GM19455 (cell line): ENCODE data around the gene TBC1D21.

Experiments used
- ATAC-seq: cut with Tn5 transposase; IDR thresholded peaks from one replicate; pipeline ENCODE4 v1.9.1; 2021; ENCODE audit not compliant: unreplicated experiment

Gene TBC1D21

DNA sequence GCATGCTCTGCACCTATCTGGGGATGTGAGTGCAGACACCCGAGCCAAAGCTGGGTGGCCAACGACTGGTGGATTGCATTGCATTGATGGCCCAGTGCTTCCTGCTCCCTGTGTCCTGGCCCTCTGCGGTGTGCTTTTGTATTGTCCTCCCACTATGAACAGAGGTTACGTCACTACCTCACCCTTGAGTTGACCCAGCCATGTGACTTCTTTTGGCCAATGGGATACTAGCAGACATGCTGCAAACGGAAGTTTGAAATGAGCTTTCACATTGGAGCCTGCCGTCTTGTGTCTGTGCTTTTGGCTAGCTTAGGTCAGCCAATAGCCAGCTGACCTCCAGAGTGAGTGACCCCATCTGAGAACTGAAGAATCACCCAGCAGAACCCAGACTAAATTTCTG lies 15.3 kb upstream of the TBC1D21 start:
- ATAC-seq = no peak

DNA sequence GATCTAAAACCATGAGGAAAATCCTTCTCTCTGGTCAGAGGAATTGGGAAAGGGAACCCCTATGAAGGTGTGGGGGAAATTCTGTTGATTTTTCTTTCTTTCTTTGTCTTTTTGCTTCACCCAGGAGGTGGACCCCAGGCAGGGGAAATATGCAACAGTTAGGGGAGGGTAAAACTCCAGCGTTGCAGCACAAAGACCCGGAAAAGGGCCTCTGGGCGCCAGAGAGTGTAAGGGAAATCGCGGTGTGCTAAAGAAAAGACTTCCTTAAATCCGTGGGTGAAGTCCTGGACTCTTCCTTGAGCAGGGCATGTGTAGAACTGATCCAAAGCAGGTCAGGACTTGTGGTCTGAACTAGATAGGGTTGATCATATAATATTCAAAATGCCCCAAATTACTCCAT lies 11.1 kb upstream of the TBC1D21 start:
- ATAC-seq = no peak

DNA sequence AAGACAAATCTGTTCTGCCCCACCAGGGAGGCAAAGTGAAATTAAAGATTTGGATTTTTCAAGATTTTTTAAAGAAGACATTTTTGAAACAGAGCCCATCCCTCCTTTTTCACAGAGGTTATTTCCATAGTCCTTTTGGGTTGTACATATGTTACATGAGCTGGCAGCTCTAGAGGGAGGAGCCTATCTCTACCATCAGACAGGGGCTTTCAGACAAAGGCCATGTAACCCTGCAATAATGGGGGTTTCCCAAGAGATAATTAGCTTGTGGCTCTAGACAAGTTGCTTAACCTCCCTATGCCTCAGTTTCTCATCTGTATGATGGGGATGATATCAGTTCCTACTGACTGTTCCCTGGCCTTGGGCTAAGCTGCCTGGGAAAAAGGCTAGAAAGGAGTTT lies 8.0 kb upstream of the TBC1D21 start:
- no peak for ATAC-seq

DNA sequence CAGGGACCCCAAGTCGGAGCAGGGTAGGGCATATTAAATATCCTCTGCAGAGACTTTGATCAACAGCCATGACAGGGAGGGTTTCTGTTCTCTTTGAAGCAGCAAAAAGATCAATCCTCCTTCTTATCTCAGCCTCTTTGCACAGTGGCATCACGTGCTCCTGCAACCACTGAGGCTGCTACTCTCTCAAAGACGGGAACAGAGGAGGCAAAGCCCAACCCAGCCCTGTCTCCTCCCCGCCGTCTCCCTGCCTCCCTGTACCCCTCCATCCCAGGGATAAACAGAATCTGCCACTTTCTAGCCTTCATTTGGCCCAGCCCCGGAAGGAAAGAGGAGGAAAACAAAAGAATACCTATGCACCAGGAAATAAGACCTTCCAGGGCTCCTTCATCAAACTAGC lies 7.5 kb upstream of the TBC1D21 start:
- no peak for ATAC-seq

DNA sequence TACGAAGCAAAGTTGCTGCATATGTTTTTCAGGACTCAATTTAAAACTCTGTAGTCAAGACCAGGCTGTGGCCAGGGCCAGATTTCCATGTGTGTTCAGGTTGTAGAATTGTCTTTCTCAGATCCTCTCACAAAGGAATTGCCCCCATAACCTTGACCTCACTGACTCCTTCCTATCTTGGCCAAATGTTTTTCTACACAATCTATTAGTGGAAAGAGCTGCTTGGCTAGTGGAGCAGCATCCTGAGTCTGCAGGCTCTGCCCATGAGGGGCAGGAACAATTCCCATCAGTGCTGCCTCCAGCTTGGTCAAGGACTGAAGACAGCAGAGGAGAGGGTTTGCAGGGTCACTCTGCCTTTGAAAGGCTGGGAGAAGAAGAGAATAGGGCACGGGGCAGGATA lies 6.9 kb upstream of the TBC1D21 start:
- no peak for ATAC-seq

DNA sequence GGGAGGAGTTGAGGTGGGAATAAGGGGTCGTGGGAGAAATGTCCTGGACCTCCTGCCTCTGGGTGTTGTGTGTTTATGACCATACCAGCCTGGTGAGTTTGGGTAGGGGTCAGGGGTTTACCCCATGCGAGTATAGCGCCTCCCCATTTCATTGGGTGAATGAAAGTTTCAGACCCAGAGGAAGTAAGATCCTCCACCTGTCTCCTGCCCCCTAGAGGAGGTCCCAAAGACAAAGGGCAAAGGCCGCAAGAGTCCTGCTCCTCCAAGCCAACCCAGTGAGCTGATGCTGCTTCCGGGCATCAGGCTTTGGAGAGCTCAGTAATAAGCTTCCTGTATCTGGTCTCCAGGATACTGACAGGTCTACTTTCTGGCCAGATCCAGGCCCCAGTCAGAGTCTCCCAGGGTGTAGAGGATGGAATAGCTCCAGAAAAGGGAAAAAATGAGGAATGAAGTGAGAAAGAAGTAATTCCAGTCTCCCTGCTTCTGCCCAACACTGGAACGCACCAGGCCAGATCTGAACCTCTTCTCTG lies 6.4 kb upstream of the TBC1D21 start:
- no peak for ATAC-seq

DNA sequence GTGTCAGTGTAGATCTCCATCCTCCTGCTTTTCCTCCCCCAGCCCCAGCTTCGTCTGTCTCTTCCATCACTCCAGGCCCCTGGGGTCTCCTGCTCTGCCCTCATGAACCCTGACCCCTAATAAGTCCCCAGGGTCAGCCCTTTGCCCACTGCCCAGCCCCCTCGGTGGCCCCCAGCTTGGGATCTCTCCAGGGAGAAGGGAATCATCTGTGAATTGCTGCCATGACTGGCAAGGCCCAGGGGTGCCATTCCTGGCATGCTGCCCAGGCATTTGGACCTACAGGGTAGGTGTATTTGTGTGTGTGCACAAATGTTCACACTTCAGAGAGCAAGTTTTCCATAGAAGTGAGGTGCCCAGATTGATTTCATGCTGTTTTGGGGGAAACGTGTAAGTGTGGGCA lies 5.9 kb upstream of the TBC1D21 start:
- no peak for ATAC-seq

DNA sequence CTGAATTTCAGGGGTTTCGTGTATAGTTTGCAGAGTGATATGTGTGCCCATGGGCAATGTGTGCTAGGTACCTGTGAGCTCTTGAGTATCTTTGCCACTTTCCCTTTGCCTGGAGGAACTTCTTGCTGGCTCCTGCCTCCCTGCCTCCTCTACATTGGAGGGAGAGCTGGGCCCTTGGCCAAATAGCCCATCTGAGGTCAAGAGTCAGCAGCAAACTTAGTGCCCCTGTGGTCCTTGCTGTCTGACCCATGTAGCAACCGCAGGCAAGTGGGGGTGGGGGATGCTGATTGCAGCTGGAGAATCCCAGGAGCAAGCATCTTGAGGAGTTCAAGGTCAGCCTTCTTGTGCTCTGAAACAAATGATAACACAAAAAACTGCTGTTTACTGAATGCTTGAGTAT lies 5.4 kb upstream of the TBC1D21 start:
- no peak for ATAC-seq

DNA sequence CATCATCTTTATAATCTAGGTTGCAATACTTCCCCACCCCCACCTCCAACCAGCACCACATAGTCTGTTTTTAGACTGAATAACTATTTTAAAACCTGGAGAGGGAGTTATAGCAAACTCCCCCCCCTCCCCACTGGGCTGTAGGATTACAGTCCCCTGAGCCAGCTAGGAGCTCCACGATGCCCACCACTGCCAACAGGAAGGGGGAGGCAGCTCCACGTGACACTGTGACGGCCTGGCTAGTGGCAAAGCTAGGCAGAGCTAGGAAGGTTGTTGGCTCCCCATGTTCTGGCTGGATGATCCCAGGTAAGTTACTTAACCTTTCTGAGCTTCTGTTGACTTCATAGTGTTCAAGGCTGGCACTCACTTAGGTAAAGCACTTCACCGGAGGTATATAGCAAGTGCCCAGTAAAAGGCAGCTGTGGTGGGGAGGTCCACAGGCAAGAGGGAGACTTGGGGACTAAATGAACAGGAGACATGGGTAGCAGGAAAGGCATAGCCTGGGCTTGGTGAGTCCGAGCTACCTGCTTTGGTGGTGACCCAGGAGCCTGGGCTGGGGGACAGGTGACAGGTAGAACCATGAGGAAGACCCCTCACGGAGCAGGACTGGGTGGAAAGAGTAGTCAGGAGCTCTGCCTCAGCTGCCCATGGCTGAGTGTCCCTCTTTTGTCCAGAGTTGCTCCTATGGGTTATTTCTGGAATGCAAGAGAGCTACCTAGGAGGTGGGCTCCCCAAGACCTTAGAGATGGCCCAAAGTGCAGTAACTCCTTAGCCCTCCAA lies 4.0 kb upstream of the TBC1D21 start:
- ATAC-seq = no peak

DNA sequence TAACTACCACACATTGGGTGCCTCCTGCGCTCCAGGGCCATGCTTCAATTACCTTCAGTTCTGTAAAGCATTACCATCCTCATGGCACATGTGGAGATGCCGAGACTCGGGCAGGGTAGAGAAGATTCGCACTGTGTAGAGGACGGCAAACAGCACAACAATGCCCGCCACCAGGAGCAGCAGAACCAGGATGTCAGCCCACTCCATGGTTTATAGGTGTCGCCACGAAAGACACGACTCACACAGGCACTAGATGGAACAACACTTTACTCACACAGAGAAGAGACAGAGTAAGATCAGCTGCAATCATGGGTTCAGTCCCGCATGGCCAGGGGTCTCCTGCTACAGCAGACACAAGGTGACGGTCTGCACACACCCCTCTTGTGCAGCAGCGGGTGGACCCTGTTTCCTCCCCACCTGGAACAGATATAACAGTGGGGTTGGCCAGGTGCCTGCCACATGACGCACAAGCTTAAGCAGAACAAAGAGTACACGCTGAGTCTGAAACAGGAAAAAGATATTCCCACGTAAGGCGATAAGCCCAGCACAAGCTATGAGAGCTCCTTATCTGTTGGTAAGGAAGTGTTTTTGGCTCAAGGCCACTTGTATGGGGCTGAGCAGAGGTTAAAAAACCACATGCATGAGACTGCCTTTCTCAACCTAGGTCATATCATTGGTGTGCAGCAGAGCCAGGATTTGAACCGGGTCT lies 2.5 kb upstream of the TBC1D21 start:
- no peak for ATAC-seq

DNA sequence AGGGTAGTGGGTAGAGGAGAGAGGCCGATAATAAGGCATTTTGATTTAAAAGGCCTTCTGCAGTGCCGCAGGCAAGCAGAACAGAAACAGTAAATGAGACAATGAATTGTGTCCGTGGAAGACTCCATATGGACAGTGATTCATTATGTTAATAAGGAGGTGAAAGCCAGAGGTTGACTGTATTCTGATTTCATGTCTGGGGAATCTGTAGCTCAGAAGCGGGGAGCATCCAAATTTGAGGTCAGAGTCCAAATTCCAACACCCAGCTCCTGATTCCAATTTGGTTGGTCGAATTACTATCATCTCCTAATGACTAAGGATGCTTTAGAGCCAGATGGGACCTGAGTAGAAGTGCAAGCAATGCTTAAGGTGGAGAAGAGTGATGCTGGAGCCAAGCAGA lies 1.0 kb upstream of the TBC1D21 start:
- no peak for ATAC-seq

DNA sequence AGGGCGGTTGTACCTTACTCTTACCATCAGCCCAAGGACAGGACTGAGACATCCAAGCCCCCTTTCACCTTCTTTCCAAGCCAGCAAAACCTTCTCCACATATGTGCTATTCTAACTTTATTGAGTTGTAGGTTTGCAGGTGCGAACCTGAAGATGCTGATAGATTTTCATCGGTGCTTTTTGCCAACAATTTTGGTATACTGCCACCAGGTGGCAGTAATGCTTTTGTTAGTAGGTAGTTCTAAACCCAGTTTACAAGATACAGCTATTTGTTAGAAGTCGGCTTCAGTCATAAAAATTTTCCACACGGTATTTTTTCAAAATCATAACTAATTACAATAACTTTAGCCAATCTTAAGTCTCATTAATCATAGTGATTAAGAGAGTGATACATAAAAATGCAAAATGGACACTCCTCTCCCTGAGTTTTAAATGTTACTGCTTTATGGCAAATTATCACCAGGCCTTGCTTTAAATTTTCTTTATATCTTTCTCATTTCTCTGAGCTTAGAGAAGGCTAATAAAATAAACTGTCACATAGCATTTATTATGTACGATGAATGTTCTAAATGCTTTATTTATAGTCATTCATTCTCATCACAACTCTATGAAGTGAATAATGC lies 636 bp downstream of the TBC1D21 start:
- no peak for ATAC-seq

DNA sequence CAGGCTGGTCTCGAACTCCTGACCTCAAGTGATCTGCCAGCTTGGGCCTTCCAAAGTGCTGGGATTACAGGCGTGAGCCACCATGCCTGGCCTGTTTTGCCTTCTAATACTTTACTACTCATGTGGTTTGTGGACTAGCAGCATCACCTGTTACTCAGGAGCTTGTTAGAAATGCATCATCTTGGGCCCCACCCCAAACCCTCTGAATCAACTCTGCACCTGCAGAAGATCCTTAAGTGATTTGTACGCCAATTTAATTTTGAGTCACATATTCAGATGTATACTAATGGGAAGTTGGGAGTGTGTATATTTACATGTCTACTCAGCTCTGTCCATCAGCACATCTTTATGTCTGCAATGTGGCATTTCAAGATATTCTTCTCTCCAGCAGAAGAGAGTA lies 6.1 kb downstream of the TBC1D21 start:
- no peak for ATAC-seq

DNA sequence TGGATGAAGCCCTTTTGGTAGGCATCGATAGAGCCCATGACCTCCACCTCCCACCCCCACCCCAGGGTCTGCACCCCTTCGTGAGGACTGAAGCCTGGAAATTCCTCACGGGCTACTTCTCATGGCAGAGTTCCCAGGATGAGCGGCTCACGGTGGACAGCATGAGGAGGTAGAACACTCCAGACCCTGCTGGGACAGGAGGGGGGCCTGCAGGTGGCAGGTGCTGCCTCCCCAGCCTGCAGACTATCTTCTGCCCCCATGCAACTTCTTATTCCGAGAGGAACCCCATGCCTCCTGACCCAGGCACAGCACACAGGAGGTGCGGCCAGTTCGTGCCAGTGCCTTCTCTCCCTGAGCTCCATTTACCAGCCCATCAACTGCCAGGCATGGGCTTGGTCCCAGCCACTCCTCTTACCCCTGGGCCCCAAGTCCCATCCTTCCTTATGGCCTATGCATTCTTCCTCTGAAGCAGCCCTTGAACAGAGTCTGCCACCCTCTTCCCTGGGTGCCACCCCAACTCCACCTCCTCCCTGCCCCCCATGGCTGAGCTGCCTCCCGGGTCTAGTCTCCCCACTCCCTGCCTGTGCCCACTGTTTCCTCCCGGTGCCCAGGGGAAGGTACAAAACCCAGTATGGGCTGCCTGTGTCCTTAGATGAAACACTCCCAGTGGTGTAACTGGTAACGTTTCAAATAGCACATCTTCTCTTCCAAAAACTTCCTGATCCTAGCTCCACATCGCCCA lies 8.4 kb downstream of the TBC1D21 start:
- ATAC-seq = no peak

DNA sequence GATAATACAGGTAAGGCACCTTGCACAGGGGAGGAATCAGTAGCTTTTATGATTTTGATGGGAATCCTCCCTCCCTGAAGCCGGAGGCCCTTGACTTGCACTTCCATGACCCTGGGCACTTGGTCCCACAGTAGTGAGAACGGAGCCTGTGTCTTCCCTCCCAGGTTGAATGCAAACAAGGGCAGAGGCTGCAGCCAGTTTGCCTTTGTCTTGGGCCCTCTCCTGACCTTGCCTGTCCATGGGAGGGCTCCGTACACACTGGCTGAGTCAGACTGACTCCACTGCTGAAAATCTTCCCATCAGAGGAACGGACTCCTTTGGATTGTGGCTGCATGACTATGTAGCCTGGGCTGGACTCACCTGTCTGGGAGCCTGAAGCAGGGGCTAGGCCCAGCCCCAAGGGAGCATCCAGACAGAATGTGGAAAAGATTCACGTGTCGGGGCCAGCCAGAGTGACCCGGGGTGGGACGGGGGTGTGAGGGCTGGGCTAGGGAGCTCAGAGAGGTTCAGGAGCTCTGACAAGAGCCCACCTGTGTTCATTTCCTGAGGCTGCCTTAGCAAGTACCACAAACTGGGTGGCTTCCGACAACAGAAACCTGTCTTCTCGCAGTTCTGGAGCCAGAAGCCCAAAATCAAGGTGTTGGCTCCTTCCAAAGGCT lies 9.5 kb downstream of the TBC1D21 start:
- no peak for ATAC-seq

DNA sequence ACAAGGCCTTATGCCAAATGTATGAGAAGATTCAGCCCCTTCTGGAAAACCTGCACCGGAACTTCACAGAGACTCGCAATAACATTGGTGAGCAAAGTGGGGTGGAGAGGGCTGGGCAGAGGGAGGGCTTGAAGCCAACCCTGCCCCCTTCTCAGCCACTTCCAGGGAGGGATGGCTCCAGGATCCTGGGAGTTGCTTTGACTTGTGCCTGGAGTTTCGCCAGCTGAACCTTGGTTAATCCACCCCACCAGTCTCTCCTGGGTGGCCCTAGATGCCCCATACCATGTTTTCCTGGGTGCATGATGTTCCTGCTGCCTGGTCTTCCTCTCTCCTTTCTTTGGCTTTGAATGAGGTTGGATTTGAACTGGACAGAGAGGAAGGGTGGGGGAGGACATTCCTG lies 10.8 kb downstream of the TBC1D21 start:
- ATAC-seq = no peak

DNA sequence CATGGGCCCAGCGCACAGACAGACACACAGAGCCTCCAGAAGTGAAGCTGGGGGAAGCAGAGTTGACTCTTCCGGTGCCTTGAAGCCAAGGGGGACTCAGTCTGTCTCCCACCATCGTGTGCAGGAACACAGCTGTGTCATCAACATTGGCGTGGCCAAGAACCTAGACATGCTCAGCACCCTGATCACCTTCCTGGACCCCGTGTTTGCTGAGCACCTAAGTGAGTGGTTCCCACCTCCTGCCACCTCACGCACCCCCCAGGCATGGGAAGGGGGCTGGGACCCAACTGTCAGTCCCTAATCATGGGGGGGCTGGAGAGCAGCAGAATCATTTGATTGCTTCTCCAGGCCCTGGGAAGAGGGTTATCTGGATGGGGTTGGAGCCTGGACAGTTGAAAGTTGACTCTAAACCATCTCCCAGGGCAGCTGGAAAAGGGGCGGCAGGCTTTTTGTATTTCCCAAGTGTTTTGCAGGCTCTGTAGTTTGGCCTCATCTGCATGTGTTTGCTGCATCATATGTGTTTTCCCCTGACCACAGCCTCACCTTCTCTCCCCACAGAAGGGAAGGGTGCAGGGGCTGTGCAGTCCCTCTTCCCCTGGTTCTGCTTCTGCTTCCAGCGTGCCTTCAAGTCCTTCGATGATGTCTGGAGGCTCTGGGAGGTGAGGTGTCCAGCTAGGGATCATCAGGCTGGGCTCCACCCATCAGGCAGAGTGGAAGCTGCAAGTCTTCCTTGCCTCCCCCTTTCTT lies 12.8 kb downstream of the TBC1D21 start:
- ATAC-seq = no peak

DNA sequence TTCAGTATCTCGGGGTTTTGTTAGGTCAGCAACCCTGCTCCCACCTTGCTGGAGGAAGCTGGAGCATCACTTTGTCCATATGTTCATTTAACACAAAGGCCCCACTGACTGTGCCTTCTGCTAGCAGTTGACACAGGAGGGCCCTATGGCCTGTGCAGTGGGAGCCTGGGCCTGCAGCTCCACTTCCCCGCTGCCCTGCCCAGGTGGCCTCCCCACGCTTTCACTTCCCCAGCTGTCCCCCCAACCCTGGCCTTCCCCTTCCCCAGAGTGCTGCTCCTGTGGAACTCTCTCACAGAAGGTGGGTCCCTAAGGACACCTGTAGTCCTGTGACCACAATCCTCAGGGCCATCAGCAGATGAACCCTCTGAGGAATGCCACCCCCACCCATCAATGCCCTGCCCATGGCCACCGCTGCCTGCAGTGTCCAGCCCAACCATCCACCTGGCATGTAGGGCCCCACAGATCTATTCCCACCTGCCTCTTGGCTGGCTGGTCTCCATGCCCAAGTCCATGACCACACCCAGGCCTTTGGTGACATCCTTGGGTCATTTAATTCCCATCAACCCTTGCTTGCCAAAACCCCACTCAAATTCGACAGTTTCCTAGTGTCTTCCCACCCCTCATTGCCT lies 13.5 kb downstream of the TBC1D21 start:
- ATAC-seq = no peak

DNA sequence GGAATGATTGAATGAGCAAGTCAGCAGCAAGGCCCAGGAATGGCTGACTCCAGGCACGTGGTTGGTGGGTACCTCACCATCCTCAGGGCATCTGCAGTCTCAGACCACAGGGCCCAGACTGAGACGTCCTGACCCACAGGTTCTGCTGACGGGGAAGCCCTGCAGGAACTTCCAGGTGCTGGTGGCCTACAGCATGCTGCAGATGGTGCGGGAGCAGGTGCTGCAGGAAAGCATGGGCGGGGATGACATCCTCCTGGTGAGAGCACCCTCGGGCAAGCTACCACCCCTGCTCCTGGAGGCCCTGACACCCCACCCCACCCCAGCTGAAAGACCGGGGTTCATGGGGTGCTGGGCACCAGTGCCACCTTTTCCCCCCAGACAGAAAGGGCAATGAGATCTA lies 14.1 kb downstream of the TBC1D21 start:
- no peak for ATAC-seq
